Left kidney (tissue), 2 donors: ENCODE results near the gene CLINT1. TPM values are rescaled to one million over a fixed set of nuclear protein-coding genes. Genes with fewer than 3 reads are reported as not detected.

Source experiments
- DNase-seq: peaks from one replicate; pipeline ENCODE4 v3.0.0-alpha.2; 2013
- polyA plus RNA-seq: library from polyadenylated mRNA; unstranded; fragments of 120-200 nt; gene quantifications from one replicate; pipeline ENCODE4 v1.2.1, GENCODE V29; 2013; ENCODE audit not compliant: insufficient read length

The CLINT1 gene
- polyA plus RNA-seq, 1 donor: 158 TPM

GRCh38 chr5:157821822-157822622 is 36.9 kb downstream of the CLINT1 start:
- DNase-seq: no peak

DNA sequence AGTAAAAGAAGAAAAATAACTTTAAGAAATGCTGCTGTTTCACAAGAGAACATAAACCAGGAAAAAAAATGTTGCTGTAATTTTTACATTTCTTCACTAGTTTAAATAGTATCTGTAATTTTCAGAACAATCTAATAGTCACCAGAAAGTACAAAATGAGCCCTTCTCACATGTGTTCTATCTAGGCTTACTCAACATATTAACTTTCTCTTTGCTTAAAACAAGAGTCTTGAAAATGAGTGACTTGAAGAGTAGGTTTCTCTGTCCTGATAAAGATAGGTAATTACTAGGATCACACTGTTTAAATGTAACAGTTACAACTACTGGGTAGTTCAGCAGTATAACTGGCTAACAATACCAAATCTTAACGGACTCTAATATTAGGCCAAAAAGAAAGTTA is 37.5 kb downstream of the CLINT1 start:
- DNase-seq: no peak

DNA sequence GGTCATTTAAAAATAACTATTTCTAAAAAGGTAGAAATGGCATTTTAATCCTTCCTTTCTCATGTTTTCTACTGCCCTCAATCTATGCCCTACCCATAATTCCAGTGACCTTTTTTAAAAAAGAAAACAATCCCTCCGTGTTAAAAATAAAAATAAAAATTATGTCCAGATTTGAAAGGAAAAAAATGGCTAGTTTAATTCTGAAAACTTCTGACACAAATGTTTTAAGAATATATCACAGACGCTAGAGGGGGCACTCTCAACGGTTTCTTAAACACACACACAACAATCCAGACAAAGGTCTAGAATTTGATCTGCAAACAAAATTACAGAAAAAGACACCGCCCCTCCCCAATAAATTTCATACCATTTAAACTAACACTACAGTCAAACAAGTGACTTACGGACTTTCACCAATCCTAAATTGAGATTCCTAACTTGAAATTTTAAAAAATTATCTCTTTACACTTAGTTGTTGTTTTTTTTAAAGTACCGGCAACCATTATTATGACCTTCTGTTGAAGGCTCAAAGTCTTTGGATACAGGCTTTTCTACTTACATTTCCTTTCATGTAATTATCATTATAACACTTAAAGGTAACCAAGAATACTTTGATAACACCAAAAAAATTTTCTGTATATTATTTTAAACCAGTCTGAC is 38.2 kb downstream of the CLINT1 start:
- peak; percentile 74 for DNase-seq

- DNase-seq: no peak
These were observed 39.3 kb downstream of the CLINT1 start for GRCh38 chr5:157819502-157820115.

GRCh38 chr5:157818368-157818767 is 40.6 kb downstream of the CLINT1 start:
- DNase-seq: no peak

DNA sequence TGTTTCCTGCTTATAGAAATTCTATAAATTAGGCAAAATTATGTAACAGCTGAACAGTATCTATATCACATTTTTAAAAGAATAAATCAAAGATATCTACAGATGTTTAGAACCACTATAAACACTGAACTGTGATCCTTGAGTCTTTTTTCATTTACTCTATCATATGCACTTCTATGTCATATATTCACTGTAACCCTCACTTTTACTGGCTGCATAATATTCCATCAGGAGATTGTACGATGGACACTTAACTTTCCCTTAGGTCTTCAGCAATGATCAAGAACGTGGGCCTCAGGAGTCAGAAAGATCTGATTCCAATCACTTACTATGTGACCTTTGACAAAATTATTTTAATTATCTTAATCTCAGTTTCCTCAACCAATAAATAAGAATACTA is 41.0 kb downstream of the CLINT1 start:
- no peak for DNase-seq

GRCh38 chr5:157817387-157817702 is 41.6 kb downstream of the CLINT1 start:
- DNase-seq: no peak

GRCh38 chr5:157816682-157817386 is 42.1 kb downstream of the CLINT1 start:
- no peak for DNase-seq

DNA sequence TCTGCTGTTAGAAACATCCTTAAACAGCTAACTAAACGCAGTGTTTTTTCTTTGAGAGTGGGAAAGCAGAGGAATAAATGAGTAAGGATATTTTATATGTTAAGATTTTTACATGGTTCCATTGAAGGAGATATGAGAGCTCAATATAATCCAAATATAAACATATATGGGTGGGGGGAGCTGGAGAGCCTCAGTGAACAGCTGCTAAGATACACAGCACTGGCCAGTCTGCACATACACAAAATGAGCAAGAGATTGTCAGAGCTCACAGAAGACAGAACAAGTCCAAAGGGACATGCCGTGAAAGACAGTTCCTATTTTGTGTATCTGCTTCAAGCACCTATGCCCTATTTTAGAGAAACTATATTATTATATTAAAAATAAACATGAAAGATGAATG is 46.9 kb downstream of the CLINT1 start:
- no peak for DNase-seq

DNA sequence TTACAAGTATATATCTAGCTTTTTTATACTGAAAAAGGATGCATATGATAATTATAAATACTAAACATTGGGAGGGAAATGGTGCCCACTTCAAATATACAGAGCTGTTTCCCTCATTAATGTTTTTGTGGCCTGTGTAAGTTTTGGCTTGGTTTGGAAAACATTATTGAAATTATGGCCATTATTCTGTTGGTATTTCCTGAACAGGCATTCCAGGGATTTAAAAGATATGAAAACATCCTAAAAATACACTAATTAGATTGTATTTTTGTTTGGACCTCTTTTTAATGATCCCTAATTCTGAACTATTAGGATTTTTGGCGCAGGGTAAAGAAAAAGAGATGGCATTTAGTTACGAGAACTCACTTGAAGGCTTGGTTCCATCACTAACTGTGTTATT is 50.9 kb downstream of the CLINT1 start:
- no peak for DNase-seq

DNA sequence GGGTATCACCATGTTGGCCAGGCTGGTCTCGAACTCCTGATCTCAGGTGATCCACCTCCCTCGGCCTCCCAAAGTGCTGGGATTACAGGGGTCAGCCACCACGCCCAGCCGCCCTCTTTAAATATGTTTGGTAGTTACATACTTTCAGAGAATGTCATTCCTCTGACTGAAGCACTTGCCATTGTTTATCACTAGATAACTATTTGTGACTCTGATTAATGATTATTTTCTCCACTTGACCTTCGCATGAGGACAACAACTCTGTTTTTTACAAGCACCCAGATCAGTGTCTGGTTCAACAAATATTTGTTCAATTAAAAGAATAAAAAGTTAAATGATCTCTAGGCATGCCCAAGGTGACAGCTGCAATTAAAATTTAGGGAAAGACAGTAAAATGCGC is 56.2 kb downstream of the CLINT1 start:
- DNase-seq: no peak

- no peak for DNase-seq
These were observed 58.8 kb downstream of the CLINT1 start for GRCh38 chr5:157800137-157800536.

GRCh38 chr5:157799578-157799977 is 59.4 kb downstream of the CLINT1 start:
- no peak for DNase-seq

GRCh38 chr5:157793301-157793700 is 65.6 kb downstream of the CLINT1 start:
- no peak for DNase-seq

- DNase-seq: no peak
These were observed 73.1 kb downstream of the CLINT1 start for GRCh38 chr5:157785801-157786200.

DNA sequence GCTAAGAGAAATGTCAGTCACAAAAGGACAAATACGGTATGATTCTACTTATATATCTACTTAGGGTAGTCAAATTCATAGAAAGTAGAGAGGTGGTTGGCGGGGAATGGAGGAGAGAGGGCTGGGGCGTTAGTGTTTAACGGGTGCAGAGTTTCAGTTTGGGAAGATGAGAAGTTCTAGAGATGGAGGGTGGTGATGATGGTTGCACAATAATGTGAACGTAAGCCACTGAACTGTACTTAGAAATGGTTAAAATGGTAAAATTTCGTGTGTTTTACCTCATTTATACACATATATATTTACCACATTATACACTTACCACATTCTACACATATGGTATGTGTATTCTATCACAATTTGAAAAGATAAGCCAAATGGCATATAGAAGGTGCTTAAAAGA is 79.7 kb downstream of the CLINT1 start:
- no peak for DNase-seq

DNA sequence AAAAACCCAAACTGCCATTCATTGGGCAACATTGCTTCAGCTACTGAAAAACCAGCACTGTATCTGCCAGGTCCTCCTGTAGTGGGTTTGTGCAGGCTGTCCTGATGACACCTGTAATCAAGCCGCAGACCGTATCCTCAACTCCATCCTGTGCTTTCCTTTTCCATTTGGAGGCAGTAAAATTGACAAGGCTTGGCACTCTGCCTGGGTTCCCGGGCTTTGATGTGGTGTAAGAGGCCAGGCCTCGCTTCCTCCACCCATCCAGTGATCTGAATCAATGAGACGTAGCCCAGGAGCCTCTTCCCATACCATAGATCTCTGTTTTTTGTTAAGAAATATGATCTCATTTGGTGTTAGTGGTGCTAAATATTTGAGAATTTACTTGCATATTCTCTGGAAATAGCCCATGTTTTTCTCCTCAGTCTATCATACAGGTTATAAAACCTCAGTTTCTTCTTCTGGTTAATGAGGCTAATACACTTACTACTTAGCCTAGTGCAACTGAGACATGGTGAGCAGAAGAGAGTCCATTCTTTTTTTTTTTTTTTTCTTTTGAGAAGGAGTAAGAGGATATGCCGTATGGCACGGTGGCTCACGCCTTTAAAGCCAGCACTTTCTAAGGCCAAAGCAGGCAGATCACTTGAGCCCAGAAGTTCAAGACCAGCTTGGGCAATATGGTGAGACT is 80.7 kb downstream of the CLINT1 start:
- peak; percentile 70 for DNase-seq

DNA sequence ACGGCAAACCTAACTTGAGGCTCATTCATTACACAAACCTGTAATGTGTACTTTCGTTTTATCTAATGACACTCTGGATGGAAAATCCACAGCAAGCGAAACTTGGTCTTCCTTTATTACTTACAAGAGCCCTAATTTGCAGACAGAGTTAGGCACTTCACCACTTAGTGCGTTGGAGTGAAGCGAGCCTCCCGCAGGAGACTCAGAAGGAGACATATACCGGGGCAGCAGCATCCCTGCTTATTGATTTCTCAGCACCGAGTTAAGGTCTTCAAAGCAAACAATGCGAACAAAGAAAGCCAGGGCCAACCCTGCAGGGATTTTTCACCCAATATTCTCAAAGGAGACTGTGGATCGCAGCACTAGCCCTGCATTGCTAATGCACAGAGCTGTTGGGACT is 86.8 kb downstream of the CLINT1 start:
- no peak for DNase-seq

DNA sequence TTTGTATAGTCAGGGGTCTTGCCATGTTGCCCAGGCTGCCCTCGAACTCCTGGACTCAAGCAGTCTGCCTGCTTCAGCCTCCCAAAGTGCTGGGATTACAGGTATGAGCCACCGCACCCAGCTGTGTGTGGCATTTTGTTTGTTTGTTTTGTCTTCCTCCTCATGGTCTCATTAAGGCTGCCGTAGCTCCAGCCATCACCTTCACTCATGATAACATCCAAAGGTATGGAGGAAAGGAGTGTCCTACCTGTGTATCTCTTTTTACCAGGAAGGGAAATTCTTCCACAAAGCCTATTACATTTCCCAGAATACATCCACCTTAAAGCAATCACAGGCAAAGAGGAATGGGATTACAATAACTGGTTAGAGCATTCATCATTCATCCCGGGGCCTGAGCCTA is 88.3 kb downstream of the CLINT1 start:
- DNase-seq: no peak

- DNase-seq: no peak
These were observed 91.3 kb downstream of the CLINT1 start for GRCh38 chr5:157767689-157768088.

- DNase-seq: no peak
These were observed 92.0 kb downstream of the CLINT1 start for GRCh38 chr5:157766902-157767301.

DNA sequence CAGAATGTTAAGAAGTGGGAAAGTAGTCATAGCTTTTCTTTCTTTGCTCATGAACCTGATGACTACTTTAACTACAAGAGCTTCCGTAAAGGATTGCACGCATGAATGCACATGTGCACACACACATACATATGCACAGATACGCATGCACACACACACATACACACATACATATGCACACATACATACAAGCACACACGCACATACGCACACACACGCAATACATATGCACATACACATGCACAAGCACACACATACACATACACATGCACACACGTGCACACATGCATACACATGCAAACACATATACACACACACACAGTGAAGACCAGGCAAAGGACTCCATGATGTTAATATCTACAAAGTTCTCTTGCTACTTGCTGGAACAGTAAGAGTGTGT is 92.5 kb downstream of the CLINT1 start:
- DNase-seq: no peak
